ENCODE data around the gene TEF.

The TEF gene

GRCh38 chr22:41354979-41355378 lies 26.8 kb upstream of the TEF start:
- DNase-seq: no peak

- DNase-seq: no peak
Observed at GRCh38 chr22:41355895-41356294, 25.8 kb upstream of the TEF start.

- DNase-seq: no peak
Observed at GRCh38 chr22:41356430-41357028, 25.2 kb upstream of the TEF start.

GRCh38 chr22:41357191-41357590 lies 24.6 kb upstream of the TEF start:
- DNase-seq: no peak

DNA sequence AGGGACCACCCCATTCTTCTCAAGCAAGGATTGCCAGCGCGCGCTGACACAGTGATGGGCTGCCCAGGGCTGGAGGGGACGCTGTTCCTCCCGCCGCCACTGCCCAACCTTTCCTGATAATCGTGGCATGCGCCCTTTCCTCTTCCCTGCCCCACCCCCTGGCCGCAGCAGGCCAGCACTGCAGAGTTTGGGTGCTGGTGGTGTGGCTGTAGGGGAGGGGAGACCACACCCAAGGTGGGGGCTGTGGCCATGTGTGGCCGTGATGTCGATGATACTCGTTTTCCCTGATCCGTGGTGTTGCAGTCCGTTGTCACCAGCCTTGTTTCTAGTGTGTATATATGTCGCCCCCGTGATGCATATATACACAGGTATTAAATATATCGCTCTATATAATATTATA lies 22.8 kb upstream of the TEF start:
- DNase-seq: no peak

DNA sequence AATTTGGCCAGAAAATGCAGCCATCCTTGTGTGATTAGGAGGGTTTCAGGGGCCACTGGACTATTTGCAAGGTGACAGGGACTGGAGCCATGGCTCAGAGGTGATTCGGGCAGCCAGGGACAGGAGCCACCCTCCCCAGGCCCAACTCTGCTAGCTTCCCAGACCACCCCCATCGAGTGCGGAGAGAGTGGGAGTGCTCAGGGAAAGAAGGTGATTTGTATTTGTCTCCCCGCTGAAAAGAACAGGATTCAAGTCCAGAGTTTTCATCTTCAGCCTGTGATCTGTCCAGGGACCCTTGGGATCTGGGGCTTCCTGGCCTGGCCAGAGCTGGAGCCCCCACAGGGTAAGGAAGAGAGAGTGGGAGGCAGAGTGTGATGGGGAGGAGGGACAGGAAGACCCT lies 22.4 kb upstream of the TEF start:
- no peak for DNase-seq

DNA sequence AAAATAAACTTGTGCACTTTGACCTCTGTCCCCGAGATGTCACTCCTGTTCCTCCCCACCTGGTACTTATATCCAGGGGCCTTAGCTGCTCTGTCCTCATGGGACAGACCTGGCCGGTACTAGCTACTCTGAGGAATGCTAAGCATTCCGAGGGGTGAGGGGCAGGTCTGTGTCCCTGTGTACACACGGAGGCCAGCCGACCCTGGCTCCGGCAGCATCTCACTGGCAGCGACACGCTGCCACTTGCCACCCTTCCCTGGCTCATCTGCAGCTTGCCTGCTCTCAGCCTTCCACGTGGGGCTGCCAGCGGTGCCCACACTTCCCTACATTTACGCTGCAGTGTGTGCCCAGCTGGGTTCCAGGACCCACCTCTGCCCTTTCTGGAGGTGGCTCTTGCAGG lies 21.6 kb upstream of the TEF start:
- DNase-seq: no peak

GRCh38 chr22:41361716-41362310 lies 19.9 kb upstream of the TEF start:
- no peak for DNase-seq

DNA sequence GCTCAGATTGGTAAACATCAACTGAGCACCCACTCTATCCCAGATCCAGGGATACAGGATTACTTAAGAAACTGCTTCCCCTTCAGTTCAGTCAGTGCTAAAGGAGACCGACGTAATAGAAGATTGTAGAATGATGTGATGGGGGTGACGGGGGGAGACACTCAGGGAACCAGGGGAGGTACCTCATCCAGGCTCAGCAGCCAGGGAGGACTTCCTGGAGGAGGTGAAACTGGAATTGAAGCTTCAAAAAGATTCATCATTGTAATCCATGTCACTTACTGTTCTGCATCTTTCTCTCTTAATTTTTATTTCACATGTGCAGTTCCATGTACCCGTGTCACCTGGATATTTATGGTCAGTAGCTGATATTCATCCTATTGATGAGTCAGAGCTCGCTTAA lies 19.1 kb upstream of the TEF start:
- DNase-seq: no peak

- no peak for DNase-seq
Observed at GRCh38 chr22:41364233-41364632, 17.5 kb upstream of the TEF start.

GRCh38 chr22:41364955-41365354 lies 16.8 kb upstream of the TEF start:
- DNase-seq: no peak

DNA sequence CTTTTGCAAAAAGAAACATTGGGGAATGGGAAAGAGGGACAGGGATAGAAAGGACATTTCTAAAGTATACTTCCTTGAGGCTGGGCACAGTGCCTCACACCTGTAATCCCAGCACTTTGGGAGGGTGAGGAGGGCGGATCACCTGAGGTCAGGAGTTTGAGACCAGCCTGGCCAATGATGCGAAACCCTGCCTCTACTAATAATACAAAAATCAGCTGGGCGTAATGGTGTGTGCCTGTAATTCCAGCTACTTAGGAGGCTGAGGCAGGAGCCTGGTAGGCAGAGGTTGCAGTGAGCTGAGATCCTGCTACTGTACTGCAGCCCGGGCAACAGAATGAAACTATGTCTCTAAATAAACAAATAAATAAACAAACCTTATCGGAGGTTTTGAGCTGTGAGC lies 16.3 kb upstream of the TEF start:
- no peak for DNase-seq

DNA sequence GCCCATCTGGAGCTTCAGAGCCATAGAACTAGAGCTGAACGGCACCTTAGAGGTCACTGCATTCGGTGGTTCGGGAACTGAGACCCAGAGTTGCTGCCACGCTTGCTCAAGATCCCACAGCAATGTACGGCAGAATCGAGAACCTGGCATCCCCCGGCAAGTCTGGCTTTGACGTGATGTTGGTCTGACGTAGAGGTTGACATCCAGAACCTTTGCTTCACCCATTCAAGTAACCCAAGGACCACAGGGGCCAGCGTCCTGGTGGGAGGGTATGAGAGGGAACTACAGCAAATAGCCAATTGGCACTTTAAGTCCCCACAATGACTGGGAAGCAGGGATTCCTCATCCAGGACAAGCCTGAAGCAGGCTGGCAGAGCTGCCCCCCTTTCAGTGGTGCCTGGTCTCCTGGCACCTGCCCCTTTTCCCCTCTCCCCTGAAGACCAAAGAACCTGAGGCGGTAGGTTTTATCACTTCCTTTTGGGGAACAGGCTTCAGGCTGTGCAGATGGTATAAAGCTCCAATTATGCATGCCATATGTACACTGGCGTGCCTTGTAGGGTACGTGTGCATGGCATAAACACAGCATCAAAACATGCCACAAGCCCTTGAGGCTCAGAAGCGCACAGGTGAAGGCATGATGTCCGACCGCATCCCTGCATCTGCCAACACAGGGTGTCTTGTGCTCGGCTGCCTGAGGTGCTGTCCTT lies 15.3 kb upstream of the TEF start:
- no peak for DNase-seq

DNA sequence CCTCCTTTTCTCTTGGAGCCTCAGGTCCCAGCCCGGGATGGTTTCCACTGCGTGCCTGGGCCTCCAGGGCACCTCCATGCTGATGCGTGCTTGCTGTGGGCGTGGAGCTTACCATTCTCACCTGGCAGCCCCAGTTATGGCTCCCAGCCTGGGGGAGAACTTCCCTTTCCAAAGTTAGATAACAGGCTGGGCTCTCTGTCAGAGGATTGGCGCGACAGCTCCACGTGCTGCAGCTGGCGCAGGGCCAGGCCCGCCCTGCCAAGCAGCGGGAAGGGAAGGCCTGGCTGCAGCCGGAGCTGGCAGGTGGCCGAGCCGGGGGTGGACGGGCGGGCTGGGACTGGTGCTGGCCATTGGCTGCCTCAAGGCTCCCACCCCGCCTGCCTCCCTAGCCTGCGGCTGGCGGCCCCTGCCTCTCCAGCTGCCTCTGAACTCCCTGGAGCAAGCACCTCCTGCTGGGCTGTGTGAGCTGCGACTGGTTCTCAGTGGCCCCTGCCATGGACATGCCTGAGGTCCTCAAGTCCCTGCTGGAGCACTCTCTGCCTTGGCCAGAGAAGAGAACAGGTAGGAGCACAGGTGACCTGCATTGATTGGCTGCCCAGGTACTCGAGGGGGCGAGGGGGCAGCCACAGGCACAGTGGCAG lies 14.6 kb upstream of the TEF start:
- DNase-seq: no peak

DNA sequence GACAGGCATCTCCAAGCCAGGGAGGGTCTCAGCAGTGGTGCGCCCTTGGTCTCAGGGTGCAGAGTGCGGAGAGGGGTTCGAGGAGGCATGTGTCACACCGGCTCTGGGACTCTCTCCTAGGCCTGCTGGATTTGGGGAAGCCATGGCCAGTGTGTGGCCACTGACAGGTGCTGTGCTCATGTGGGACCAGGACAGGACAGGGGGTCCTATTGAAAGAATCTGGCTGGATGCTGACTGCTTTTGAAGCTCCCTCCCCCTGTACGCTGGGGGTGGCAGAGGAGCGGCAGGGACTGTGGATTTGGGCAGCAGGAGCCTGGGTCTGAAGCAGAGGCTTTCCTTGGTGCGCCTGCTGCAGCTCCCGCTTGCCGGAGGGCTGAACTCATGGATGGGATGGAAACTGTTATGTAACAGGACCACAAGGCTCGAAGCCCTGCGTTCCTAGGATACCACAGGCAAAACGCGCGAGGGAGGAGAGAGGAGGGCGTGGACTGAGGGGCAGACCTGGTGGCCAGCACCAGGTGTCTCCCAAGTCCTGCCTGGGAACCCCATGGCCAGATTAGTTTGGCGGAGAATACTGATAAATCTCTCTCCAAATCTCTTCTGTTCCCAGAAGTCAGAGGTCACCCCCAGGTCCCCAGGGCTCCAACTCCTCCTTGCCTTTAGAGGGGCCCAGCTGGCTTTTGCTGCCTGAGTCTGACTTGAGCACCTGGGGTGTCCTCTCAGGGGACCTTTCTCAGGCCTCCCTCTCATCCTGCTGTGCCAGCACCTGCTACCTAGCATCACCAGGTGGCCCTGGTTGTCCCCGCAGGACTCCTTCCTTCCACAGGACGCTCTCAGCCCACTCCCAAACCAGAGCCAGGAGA lies 13.8 kb upstream of the TEF start:
- no peak for DNase-seq

DNA sequence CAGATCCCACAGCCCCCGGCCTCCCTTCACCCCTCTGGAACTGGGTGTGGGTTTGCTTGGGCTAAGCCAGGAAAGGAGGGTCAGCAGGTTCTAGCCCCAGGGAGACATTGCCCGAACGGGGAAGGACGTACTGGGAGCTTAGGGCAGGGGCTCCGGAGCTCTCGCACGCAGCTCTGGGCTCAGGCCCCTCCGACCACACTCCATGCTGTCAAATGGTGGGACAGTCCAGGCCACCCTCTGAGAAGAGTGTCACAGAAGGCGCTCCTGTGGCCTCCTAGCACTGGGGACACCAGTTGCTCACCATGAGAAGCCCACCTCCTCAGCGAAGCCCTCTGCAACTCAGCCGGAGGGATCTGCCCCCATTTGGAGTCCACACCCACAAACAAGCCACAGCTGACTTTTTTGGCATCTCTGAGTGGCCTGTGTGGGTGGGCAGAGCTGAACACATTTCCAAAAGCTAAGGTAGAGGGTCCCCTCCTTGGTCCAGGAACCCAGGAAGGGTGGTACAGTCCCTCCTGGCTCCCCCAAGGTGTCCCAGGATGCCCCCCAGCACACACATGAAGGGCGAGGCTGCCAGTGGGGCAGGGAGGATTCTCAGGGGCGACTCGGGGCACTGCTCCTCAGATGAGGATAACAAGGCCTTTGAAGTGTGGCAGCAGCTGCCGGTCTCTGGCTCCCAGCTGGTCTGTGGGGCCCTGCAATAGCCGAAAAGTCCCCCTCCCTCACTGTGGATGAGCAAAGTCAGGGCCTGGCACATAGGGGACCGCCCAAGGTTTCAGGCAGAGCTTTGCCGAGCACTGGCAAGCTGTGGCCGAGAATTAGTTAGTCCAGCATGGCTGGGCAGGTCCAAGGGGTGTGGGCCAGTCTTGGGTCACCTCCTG lies 13.0 kb upstream of the TEF start:
- DNase-seq: no peak

DNA sequence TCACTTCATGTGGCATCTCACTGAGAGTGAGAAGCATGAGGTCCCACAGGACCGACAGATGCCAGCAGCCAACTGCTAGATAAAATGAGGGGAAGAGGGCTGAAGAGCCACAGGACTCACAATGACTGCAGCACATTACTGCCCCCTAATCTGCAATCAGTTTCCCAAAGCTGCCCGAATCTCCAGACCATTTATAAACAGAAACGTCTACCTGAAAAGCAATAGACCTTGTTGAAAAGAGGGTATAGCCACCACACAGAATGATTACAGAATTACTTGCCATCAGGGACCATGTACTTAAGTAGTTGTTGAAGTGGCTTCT lies 12.4 kb upstream of the TEF start:
- no peak for DNase-seq

DNA sequence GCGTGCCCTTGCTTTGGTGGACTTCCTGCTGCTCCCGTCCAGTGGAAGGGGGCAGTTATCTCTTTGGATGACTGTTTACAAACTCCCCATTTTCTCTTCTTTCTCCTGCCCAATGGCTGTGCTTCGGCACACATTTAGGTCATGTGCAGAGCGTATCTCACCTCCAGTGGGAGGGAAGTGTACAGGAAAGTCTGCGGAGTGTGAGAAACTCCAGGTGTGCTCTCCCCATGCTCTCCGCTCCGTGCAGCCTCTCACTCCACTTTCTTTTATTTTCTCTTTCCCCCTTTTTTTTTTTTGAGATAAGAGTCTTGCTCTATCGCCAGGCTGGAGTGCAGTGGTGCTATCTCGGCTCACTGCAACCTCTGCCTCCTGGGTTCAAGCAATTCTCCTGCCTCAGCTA lies 11.9 kb upstream of the TEF start:
- DNase-seq: no peak

DNA sequence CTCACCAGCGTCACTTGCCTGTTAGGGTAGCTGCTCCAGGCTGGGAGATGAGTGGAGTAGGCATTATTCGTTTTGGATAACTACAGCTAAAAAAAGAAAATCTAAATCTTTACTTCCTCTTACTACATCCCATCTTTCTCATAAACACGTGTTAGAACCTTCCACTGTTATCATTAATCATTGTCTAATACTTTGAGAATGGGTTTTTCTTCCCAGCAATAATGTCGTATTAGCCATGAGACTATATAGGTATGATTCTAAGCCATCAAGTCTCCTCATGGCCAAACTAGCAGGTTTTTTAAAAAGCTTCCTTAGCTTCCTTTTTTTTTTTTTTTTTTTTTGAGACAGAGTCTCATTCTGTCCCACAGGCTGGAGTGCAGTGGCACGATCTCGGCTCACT lies 3.9 kb upstream of the TEF start:
- DNase-seq: no peak

- no peak for DNase-seq
Observed at GRCh38 chr22:41380993-41381328, 781 bp upstream of the TEF start.

- DNase-seq: peak; percentile 65
Observed at GRCh38 chr22:41382098-41382578, 396 bp downstream of the TEF start.

DNA sequence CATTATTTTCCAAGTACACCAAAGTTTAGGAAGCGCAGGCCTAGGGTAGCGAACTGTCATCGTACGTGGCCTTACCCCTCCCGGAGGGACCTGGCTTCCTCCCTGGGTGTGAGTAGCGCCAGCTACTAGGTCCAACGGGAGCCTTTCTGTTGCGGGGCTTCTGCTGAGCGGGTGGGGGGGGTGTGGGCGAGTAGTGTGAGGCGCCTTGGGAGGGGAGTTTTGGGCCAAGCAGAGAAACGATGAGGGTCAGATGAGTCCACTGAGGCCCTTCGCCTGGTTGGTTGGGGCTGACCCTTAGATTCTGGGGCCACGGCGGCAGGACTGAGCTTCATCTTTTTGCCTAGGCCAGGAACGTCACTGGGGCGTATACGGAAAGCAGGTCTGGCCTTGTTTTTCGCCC lies 868 bp downstream of the TEF start:
- no peak for DNase-seq
